B cell (primary cell): ENCODE data around the gene BICDL1. TPM values are rescaled to one million over a fixed set of nuclear protein-coding genes. Genes with fewer than 3 reads are reported as not detected.

Source experiments
- ATAC-seq: fragments of 200-7000 bp; cut with Tn5 transposase; one replicate; pipeline ENCODE4 v1.10.0; 2021; ENCODE audit warnings: low read depth, mild to moderate bottlenecking, moderate number of reproducible peaks, moderate library complexity
- CTCF ChIA-PET: fragments of 350-600 bp; sonication (Branson Sonifier 250); formaldehyde crosslinking; loops from one replicate; lab custom pipeline; 2021; ENCODE audit warnings: antibody characterized with exemption, inconsistent platforms; lab: Charles Lee
- POLR2A ChIA-PET: fragments of 350-600 bp; sonication (Branson Sonifier 250); formaldehyde crosslinking; loops from one replicate; lab custom pipeline; 2021; ENCODE audit warnings: antibody characterized with exemption; lab: Charles Lee
- DNase-seq: peaks from one replicate; pipeline ENCODE4 v3.0.0; 2013
- H2AFZ ChIP-seq: 2 replicates; pipeline ENCODE4 v1.6.1; 2012; ENCODE audit warnings: mild to moderate bottlenecking, low read depth, low read length; ENCODE audit not compliant: insufficient read depth, poor library complexity, severe bottlenecking
- H3K27ac ChIP-seq, 2 donors: 1 replicate in 1 of 2; 2 replicates in 1 of 2; pipeline ENCODE4 v1.5.1; 2012 to 2013; ENCODE audit warnings: low read length in 2 of 2, mild to moderate bottlenecking in 2 of 2, moderate library complexity in 1 of 2
- H3K27me3 ChIP-seq, 4 experiments: fragments of 200-600 bp in 1 of 4; sonication (generic) in 1 of 4; replicated peaks in 1 of 4; 1 replicate in 2 of 4; 2 replicates in 2 of 4; pipeline versions ENCODE4 v1.6.1 to v1.7.0; 2013 to 2016; ENCODE audit warnings: low read length in 3 of 4, mild to moderate bottlenecking in 2 of 4, mixed read lengths in 1 of 4, moderate library complexity in 1 of 4; ENCODE audit not compliant: insufficient read depth in 4 of 4, control insufficient read depth in 3 of 4; ENCODE audit errors: control extremely low read depth in 1 of 4
- H3K36me3 ChIP-seq, 2 experiments: replicated peaks in 1 of 2; 1 replicate in 1 of 2; 2 replicates in 1 of 2; pipeline versions ENCODE4 v1.6.1 to v1.7.1; 2013; ENCODE audit warnings: low read length in 1 of 2; ENCODE audit not compliant: insufficient read depth in 2 of 2, control insufficient read depth in 1 of 2; ENCODE audit errors: control extremely low read depth in 1 of 2, extremely low read depth in 1 of 2
- H3K4me1 ChIP-seq, 2 donors: fragments of 200-600 bp in 1 of 2; sonication (generic) in 1 of 2; 1 replicate in 1 of 2; 2 replicates in 1 of 2; pipeline versions ENCODE4 v1.5.1 to v1.6.1; 2013 to 2017; ENCODE audit warnings: low read length in 2 of 2; ENCODE audit not compliant: control insufficient read depth in 2 of 2, insufficient read depth in 2 of 2
- H3K4me2 ChIP-seq: replicated peaks from 2 replicates; pipeline ENCODE3; 2012; ENCODE audit warnings: mild to moderate bottlenecking, low read depth, low read length; ENCODE audit not compliant: poor library complexity, severe bottlenecking
- H3K4me3 ChIP-seq, 5 experiments: fragments of 200-600 bp in 1 of 5; sonication (generic) in 1 of 5; 1 replicate in 3 of 5; 2 replicates in 2 of 5; pipeline versions ENCODE4 v1.5.1 to v1.7.0; 2011 to 2016; ENCODE audit warnings: low read length in 4 of 5, mild to moderate bottlenecking in 4 of 5, low read depth in 2 of 5, control low read depth in 1 of 5, moderate library complexity in 1 of 5; ENCODE audit not compliant: insufficient read depth in 1 of 5; ENCODE audit errors: control extremely low read depth in 1 of 5, extremely low read depth in 1 of 5
- H3K79me2 ChIP-seq: fragments of 200-600 bp; sonication (generic); one replicate; pipeline ENCODE4 v1.6.0; 2016; ENCODE audit warnings: low read length; ENCODE audit not compliant: control insufficient read depth, insufficient read depth
- H3K9ac ChIP-seq: fragments of 200-600 bp; sonication (generic); 2 replicates; pipeline ENCODE4 v1.6.1; 2017; ENCODE audit warnings: mild to moderate bottlenecking, low read length, moderate library complexity
- H3K9me3 ChIP-seq, 3 donors: one replicate each; pipeline versions ENCODE4 v1.6.1 to v1.7.1; 2013; ENCODE audit warnings: low read length in 2 of 3; ENCODE audit not compliant: control insufficient read depth in 2 of 3, insufficient read depth in 1 of 3; ENCODE audit errors: control extremely low read depth in 1 of 3
- H4K20me1 ChIP-seq: 2 replicates; pipeline ENCODE4 v1.6.0; 2012; ENCODE audit warnings: mild to moderate bottlenecking, low read length; ENCODE audit not compliant: insufficient read depth, control insufficient read depth, poor library complexity, severe bottlenecking
- H3K27ac Mint-ChIP-seq: one replicate; pipeline ENCODE4 v1.8.0; 2021; ENCODE audit warnings: mixed read lengths
- H3K27me3 Mint-ChIP-seq: one replicate; pipeline ENCODE4 v1.8.0; 2021; ENCODE audit warnings: mixed read lengths
- H3K4me1 Mint-ChIP-seq: one replicate; pipeline ENCODE4 v1.8.0; 2021; ENCODE audit warnings: mixed read lengths
- H3K4me3 Mint-ChIP-seq: one replicate; pipeline ENCODE4 v1.8.0; 2021; ENCODE audit warnings: mixed read lengths
- H3K9me3 Mint-ChIP-seq: one replicate; pipeline ENCODE4 v1.8.0; 2022; ENCODE audit warnings: mixed read lengths; ENCODE audit not compliant: insufficient read depth
- EZH2 ChIP-seq: IDR thresholded peaks from 2 replicates; pipeline ENCODE4 v1.6.1; 2012; ENCODE audit warnings: borderline replicate concordance, low read depth, mild to moderate bottlenecking, moderate library complexity, low read length; ENCODE audit not compliant: insufficient read depth, poor library complexity, severe bottlenecking
- WGBS: methylation state at CpG from one replicate; pipeline ENCODE4 v1.1.5; 2013; ENCODE audit warnings: missing lambda C conversion rate; ENCODE audit not compliant: insufficient coverage; 5-methylcytosine and 5-hydroxymethylcytosine counted together
- intact Hi-C: fragments of 100-400 bp; cut with micrococcal nuclease; formaldehyde crosslinking; loops from one replicate; pipeline ENCODE4 v1.10.0; 2022
- polyA plus RNA-seq: library from polyadenylated mRNA; depleted of rRNA; stranded (reverse); fragments of >200 nt; gene quantifications from 2 replicates; pipeline ENCODE4 v1.2.3, GENCODE V29; 2012
- total RNA-seq, 2 donors: library from RNA; stranded (reverse); fragments of 120-200 nt in 1 of 2; gene quantifications; 1 replicate in 1 of 2; 2 replicates in 1 of 2; pipeline versions ENCODE4 v1.2.3 to v1.2.4, GENCODE V29; 2013 to 2022
- TF ChIP-seq, protein P1 (sequence below): fragments of 200-600 bp; IDR thresholded peaks from one replicate; pipeline ENCODE4 v1.8.0; 2022; ENCODE audit warnings: antibody characterized with exemption, mild to moderate bottlenecking

BICDL1 gene
- total and polyA plus RNA-seq, 2 donors (not counting 1 experiment from before 2014, with no cell fraction given) = 15.6 to 41.5 TPM

DNA sequence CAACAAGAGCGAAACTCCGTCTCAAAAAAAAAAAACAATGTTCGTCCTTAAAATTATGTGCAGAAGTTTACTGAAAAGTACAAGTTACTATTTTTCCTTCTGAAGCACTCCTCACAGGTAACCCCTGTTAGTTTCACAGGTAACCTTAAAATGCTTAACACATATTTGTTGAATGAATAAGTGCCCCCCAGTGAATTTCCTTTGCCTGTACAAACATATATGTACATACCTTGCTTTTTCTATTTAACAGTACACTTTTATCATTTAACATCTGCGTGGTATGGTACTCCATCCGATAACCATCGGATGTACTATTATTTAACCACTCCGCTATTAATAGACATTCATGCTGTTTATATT is 128.9 kb downstream of the BICDL1 start:
- H3K4me1 Mint-ChIP-seq = peaks cover 67% of the 10 kb centered on the region
- H2AFZ ChIP-seq = no peak overlapping the region
- peak overlapping the region in 4 of 5 experiments; percentile 61 to 92 (median 80) for H3K4me3 ChIP-seq
- peaks cover 38 to 62% of the 10 kb centered on the region in 2 donors for H3K4me1 ChIP-seq
- peaks cover 58% of the 10 kb centered on the region for H3K79me2 ChIP-seq
- peaks cover 0 to 4% of the 10 kb centered on the region in 2 experiments for H3K36me3 ChIP-seq
- H3K27me3 ChIP-seq = no peaks in the 10 kb centered on the region
- peak overlapping the region; percentile 77 for H3K4me2 ChIP-seq
- ChIA-PET CTCF (interaction anchor here (0.6 to 2.5 kb wide), 4 partner anchors 15 to 82 kb away, joined by 3 to 12 read pairs (median 4); no protein-coding TSS in a partner anchor), POLR2A (interaction anchor here (0.7 to 4.1 kb wide), 3 partner anchors 15 to 83 kb away, joined by 3 to 23 read pairs (median 22); partner anchors contain the start of gene RPLP0)
- ATAC-seq (no peak), DNase-seq (no peak)
- peak overlapping the region; percentile 86 for H3K27ac Mint-ChIP-seq
- H3K27me3 Mint-ChIP-seq = no peaks in the 10 kb centered on the region
- H3K9me3 Mint-ChIP-seq = no peaks in the 10 kb centered on the region
- intact Hi-C loops = loop anchor here (1.0 to 5.0 kb wide), 4 partner anchors 15 to 241 kb away; partner anchors contain the start of genes CIT, GCN1 and RNU4-1
- TF ChIP-seq, protein P1, sequence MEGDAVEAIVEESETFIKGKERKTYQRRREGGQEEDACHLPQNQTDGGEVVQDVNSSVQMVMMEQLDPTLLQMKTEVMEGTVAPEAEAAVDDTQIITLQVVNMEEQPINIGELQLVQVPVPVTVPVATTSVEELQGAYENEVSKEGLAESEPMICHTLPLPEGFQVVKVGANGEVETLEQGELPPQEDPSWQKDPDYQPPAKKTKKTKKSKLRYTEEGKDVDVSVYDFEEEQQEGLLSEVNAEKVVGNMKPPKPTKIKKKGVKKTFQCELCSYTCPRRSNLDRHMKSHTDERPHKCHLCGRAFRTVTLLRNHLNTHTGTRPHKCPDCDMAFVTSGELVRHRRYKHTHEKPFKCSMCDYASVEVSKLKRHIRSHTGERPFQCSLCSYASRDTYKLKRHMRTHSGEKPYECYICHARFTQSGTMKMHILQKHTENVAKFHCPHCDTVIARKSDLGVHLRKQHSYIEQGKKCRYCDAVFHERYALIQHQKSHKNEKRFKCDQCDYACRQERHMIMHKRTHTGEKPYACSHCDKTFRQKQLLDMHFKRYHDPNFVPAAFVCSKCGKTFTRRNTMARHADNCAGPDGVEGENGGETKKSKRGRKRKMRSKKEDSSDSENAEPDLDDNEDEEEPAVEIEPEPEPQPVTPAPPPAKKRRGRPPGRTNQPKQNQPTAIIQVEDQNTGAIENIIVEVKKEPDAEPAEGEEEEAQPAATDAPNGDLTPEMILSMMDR = no peak
- TF ChIP-seq EZH2 = no peak
- H3K9me3 ChIP-seq = peaks cover 0 to 3% (median 0%) of the 10 kb centered on the region in 3 donors
- 72% methylated on average over 2 of the region's 7 CpGs for WGBS
- H3K27ac ChIP-seq = no peak overlapping the region
- H3K9ac ChIP-seq = peak overlapping the region; percentile 74
- H3K4me3 Mint-ChIP-seq = peak overlapping the region; percentile 87
- peaks cover 45% of the 10 kb centered on the region for H4K20me1 ChIP-seq

DNA sequence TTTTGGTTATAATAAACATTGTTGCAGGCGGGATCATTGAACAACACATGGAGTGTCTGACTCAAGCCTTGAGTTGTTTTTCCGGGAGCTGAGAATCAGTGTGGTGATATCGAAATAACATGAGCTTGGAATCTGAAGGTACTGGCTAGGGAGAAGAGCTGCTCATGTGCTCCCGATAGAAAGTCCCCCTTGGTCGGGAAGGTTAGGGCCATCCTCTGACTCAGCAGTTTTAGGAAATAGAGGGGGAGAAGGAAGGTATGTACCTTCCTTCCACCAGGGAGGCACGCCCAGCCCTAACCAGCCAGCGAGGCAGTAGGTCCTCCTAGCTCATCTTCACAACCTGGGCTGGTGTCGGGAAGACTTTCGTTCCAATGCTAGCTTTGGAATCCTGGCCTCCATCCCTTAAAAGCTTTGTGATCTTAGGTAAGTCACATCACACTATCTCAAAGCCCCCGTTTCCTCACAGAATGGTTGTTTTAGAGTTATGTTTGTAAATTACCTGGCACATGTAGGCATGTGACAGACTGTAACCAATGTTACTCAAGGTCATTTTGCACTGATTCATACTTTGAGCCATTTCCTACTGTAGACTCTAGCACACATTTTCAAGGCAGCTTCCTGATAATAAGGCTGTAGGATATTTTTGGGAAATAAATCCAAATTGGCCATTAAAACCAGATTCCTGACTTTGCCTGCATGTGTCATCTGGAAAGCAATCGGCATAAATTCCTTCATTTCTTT is 129.5 kb downstream of the BICDL1 start:
- Histone ChIP-seq H3K27ac (no peak overlapping the region), H3K36me3 (peaks cover 0 to 4% of the 10 kb centered on the region in 2 experiments), H2AFZ (no peak overlapping the region), H3K4me3 (no peak overlapping the region), H3K4me1 (peaks cover 40 to 68% of the 10 kb centered on the region in 2 donors), H4K20me1 (peaks cover 39% of the 10 kb centered on the region), H3K9me3 (peaks cover 0 to 3% (median 0%) of the 10 kb centered on the region in 3 donors), H3K27me3 (no peaks in the 10 kb centered on the region), H3K79me2 (peaks cover 52% of the 10 kb centered on the region), H3K9ac (no peak overlapping the region), H3K4me2 (peak overlapping the region; percentile 77)
- Mint-ChIP-seq H3K27ac (peak overlapping the region; percentile 86), H3K27me3 (no peaks in the 10 kb centered on the region), H3K4me3 (peak overlapping the region; percentile 87), H3K4me1 (peaks cover 69% of the 10 kb centered on the region), H3K9me3 (no peaks in the 10 kb centered on the region)
- 85% methylated on average over 6 of the region's 11 CpGs for WGBS
- ChIA-PET POLR2A (interaction anchor here (0.6 to 4.1 kb wide), 4 partner anchors 15 to 82 kb away, joined by 3 to 23 read pairs (median 14); partner anchors contain the start of gene RPLP0), CTCF (interaction anchor here (0.6 to 2.5 kb wide), 4 partner anchors 31 to 786 kb away, joined by 3 to 12 read pairs (median 6); no protein-coding TSS in a partner anchor)
- DNase-seq (no peak), ATAC-seq (no peak)
- intact Hi-C loops = loop anchor here (5.0 kb wide), 1 partner anchor 74 kb away; the partner anchor contains the start of gene GCN1
- TF ChIP-seq, protein P1 = no peak
- TF ChIP-seq EZH2 = no peak
